Neuronal stem cell (in vitro differentiated cells): ENCODE measurements around the gene TRIAP1.
A peak's percentile ranks its signal among the peaks of the same experiment; 100 is the strongest.

Experiments
- DNase-seq: peaks from one replicate; pipeline ENCODE4 v3.0.0-alpha.2; 2013; ENCODE audit warnings: low spot score
- H2AFZ ChIP-seq: one replicate; pipeline ENCODE4 v1.6.1; 2013; ENCODE audit warnings: mild to moderate bottlenecking, low read length, inconsistent platforms
- H2AK5ac ChIP-seq: 2 replicates; pipeline ENCODE4 v1.6.1; 2013; ENCODE audit warnings: low read depth, mild to moderate bottlenecking, inconsistent platforms, low read length, moderate library complexity, mixed read lengths
- H2BK120ac ChIP-seq: 2 replicates; pipeline ENCODE4 v1.6.1; 2013; ENCODE audit warnings: low read depth, mild to moderate bottlenecking, inconsistent platforms, low read length, moderate library complexity, mixed read lengths
- H2BK12ac ChIP-seq: one replicate; pipeline ENCODE4 v1.6.1; 2013; ENCODE audit warnings: low read length, inconsistent platforms
- H2BK15ac ChIP-seq: 2 replicates; pipeline ENCODE4 v1.6.1; 2013; ENCODE audit warnings: mild to moderate bottlenecking, low read length, inconsistent platforms, mixed read lengths
- H2BK5ac ChIP-seq: one replicate; pipeline ENCODE4 v1.6.1; 2013; ENCODE audit warnings: inconsistent platforms, mild to moderate bottlenecking, low read length, moderate library complexity
- H3K14ac ChIP-seq: one replicate; pipeline ENCODE4 v1.6.1; 2013; ENCODE audit warnings: low read length, inconsistent platforms
- H3K18ac ChIP-seq: 2 replicates; pipeline ENCODE4 v1.6.1; 2013; ENCODE audit warnings: low read length, inconsistent platforms
- H3K23ac ChIP-seq: 2 replicates; pipeline ENCODE4 v1.6.1; 2013; ENCODE audit warnings: low read depth, mild to moderate bottlenecking, mixed read lengths, low read length, inconsistent platforms; ENCODE audit not compliant: poor library complexity
- H3K27ac ChIP-seq: replicated peaks from 3 replicates; pipeline ENCODE4 v1.5.1; 2013; ENCODE audit warnings: low read length, inconsistent platforms
- H3K27me3 ChIP-seq, 3 experiments: 2 replicates each; pipeline ENCODE4 v1.6.1; 2013; ENCODE audit warnings: low read length in 3 of 3, mild to moderate bottlenecking in 2 of 3, inconsistent platforms in 1 of 3, low read depth in 1 of 3, mixed read lengths in 1 of 3, moderate library complexity in 1 of 3; ENCODE audit not compliant: control insufficient read depth in 3 of 3, insufficient read depth in 3 of 3
- H3K36me3 ChIP-seq, 2 donors: replicated peaks in 1 of 2; 2 replicates each; pipeline ENCODE4 v1.6.1; 2013; ENCODE audit warnings: low read length in 2 of 2; ENCODE audit not compliant: control insufficient read depth in 2 of 2, insufficient read depth in 2 of 2
- H3K4ac ChIP-seq: 2 replicates; pipeline ENCODE4 v1.6.1; 2013; ENCODE audit warnings: inconsistent platforms, mild to moderate bottlenecking, low read length, moderate library complexity
- H3K4me1 ChIP-seq, 2 donors: 1 replicate in 1 of 2; 2 replicates in 1 of 2; pipeline ENCODE4 v1.6.1; 2013; ENCODE audit warnings: low read length in 2 of 2, low read depth in 1 of 2; ENCODE audit not compliant: control insufficient read depth in 2 of 2, insufficient read depth in 1 of 2
- H3K4me2 ChIP-seq: one replicate; pipeline ENCODE4 v1.6.1; 2013; ENCODE audit warnings: mild to moderate bottlenecking, low read length, inconsistent platforms; ENCODE audit not compliant: insufficient read depth, poor library complexity, severe bottlenecking
- H3K4me3 ChIP-seq, 2 donors: 2 replicates each; pipeline ENCODE4 v1.5.1; 2013; ENCODE audit warnings: low read length in 2 of 2, mild to moderate bottlenecking in 2 of 2, inconsistent platforms in 1 of 2, moderate library complexity in 1 of 2
- H3K79me1 ChIP-seq: one replicate; pipeline ENCODE4 v1.6.1; 2013; ENCODE audit warnings: low read depth, mild to moderate bottlenecking, inconsistent platforms, low read length, moderate library complexity
- H3K9ac ChIP-seq: one replicate; pipeline ENCODE4 v1.6.1; 2013; ENCODE audit warnings: mild to moderate bottlenecking, low read depth, low read length, inconsistent platforms; ENCODE audit not compliant: poor library complexity
- H3K9me3 ChIP-seq, 2 donors: replicated peaks in 1 of 2; 2 replicates each; pipeline versions ENCODE3 to v1.6.1; 2013; ENCODE audit warnings: low read length in 2 of 2, mild to moderate bottlenecking in 2 of 2, inconsistent platforms in 1 of 2, low read depth in 1 of 2, mixed read lengths in 1 of 2, moderate library complexity in 1 of 2; ENCODE audit not compliant: control insufficient read depth in 2 of 2, insufficient read depth in 1 of 2
- H4K8ac ChIP-seq: one replicate; pipeline ENCODE4 v1.6.1; 2013; ENCODE audit warnings: low read depth, mild to moderate bottlenecking, inconsistent platforms, low read length, moderate library complexity
- H4K91ac ChIP-seq: one replicate; pipeline ENCODE4 v1.6.1; 2013; ENCODE audit warnings: low read length, low read depth, mild to moderate bottlenecking, inconsistent platforms; ENCODE audit not compliant: poor library complexity
- WGBS, 2 donors: extraction: QIAGEN DNeasy Blood & Tissue Kit; methylation state at CpG; one replicate each; pipeline ENCODE4 v1.1.7; 2013; ENCODE audit warnings: missing lambda C conversion rate in 2 of 2, mixed read lengths in 1 of 2; ENCODE audit not compliant: insufficient read length in 2 of 2, insufficient replicate concordance in 1 of 2; ENCODE audit errors: extremely low coverage in 2 of 2; 5-methylcytosine and 5-hydroxymethylcytosine counted together

Gene TRIAP1

DNA sequence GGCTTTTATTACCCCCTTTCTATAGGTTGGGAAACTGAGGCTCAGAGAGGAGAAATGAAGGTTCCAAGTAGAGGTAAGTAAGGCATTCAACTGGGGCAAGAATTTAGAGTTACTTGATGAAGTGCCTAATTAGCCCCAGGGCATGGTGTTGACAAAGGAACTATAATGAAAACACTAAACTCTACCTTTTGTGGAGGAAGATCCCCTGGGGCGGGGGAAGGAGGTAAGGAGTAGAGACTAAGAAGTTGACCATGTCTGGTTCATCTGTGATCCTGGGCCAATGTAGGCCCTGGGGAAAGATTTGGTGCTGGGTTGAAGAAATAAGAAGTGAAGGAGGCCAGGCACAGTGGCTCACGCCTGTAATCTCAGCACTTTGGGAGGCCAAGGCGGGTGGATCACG, 24.5 kb downstream of the TRIAP1 start:
- Histone ChIP-seq H3K36me3 (no peaks in the 10 kb centered on the region), H3K14ac (no peak overlapping the region), H3K23ac (no peak overlapping the region), H4K8ac (no peak overlapping the region), H2BK5ac (no peak overlapping the region), H2BK120ac (no peak overlapping the region), H2BK15ac (no peak overlapping the region), H2AFZ (no peak overlapping the region), H3K9me3 (no peaks in the 10 kb centered on the region), H3K9ac (no peak overlapping the region), H4K91ac (no peak overlapping the region), H3K4me2 (no peak overlapping the region), H3K4me3 (no peak overlapping the region), H3K18ac (no peak overlapping the region), H3K27ac (no peak overlapping the region), H3K4me1 (peaks cover 2 to 3% of the 10 kb centered on the region in 2 donors), H3K4ac (no peak overlapping the region), H3K79me1 (no peaks in the 10 kb centered on the region), H2BK12ac (no peak overlapping the region), H3K27me3 (no peaks in the 10 kb centered on the region), H2AK5ac (no peak overlapping the region)
- no peak for DNase-seq
- WGBS, 2 donors = no CpG with 5 or more reads among the region's 4 CpGs

DNA sequence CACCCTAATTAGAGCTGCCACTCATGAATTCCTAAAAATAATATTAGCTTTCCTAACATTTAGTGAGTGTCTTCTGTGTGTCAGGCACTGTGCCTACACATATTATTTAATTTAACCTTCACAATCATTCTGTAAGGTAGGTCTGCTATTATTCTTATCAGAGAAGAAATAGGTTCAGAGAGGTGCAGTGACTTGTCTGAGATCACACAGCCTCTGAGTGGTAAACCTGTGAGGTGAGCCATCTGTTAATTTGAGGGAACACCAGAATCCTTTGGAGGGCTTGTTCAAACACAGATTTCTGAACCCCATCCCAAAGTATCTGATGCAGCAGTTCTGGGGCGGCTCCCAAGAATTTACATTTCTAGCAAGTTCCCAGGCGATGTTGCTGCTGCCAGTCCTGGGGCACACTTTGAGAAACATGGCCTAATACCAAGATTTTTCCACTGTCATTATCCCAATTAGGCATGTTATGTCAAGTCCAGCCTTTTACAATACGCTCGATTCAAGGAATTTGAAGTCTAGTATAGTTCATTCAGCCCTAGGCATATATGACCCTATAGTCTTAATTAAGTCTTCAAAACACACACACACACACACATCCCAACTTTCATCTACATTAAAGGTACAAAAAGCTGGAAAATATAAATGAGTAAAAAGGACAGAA, 28.1 kb downstream of the TRIAP1 start:
- WGBS, 2 donors = no CpG with 5 or more reads among the region's 4 CpGs
- no peak overlapping the region for H3K14ac ChIP-seq
- H3K27ac ChIP-seq = no peak overlapping the region

GRCh38 chr12:120416490-120417216, 29.5 kb downstream of the TRIAP1 start:
- no peak overlapping the region for H3K27ac ChIP-seq
- H3K79me1 ChIP-seq = no peaks in the 10 kb centered on the region
- H2BK12ac ChIP-seq = no peak overlapping the region
- H3K36me3 ChIP-seq = no peaks in the 10 kb centered on the region
- no peak overlapping the region for H2BK15ac ChIP-seq
- no peak overlapping the region for H3K4me2 ChIP-seq
- H2AFZ ChIP-seq = no peak overlapping the region
- H2BK5ac ChIP-seq = no peak overlapping the region
- no peak overlapping the region for H4K8ac ChIP-seq
- H3K18ac ChIP-seq = no peak overlapping the region
- H2BK120ac ChIP-seq = no peak overlapping the region
- H3K9me3 ChIP-seq = no peaks in the 10 kb centered on the region
- no peak overlapping the region for H3K14ac ChIP-seq
- H3K4me3 ChIP-seq = no peak overlapping the region
- H3K23ac ChIP-seq = no peak overlapping the region
- no peak for DNase-seq
- H3K27me3 ChIP-seq = no peaks in the 10 kb centered on the region
- H2AK5ac ChIP-seq = no peak overlapping the region
- peaks cover 9 to 10% of the 10 kb centered on the region in 2 donors for H3K4me1 ChIP-seq
- no peak overlapping the region for H4K91ac ChIP-seq
- no CpG with 5 or more reads among the region's 7 CpGs for WGBS, 2 donors
- H3K9ac ChIP-seq = no peak overlapping the region
- no peak overlapping the region for H3K4ac ChIP-seq

More for the DNA sequence above, 28.1 kb downstream of the TRIAP1 start:
- H3K27me3 ChIP-seq = no peaks in the 10 kb centered on the region
- no peak overlapping the region for H3K4ac ChIP-seq
- no peak overlapping the region for H2BK120ac ChIP-seq
- H4K91ac ChIP-seq = no peak overlapping the region
- no peaks in the 10 kb centered on the region for H3K9me3 ChIP-seq
- H3K36me3 ChIP-seq = no peaks in the 10 kb centered on the region
- H4K8ac ChIP-seq = no peak overlapping the region
- H3K4me1 ChIP-seq = peaks cover 10 to 11% of the 10 kb centered on the region in 2 donors
- H2BK12ac ChIP-seq = no peak overlapping the region
- H3K18ac ChIP-seq = no peak overlapping the region
- H3K23ac ChIP-seq = no peak overlapping the region
- H3K9ac ChIP-seq = no peak overlapping the region
- no peak overlapping the region for H2BK5ac ChIP-seq
- no peak overlapping the region for H3K4me2 ChIP-seq
- H2AK5ac ChIP-seq = no peak overlapping the region
- no peak overlapping the region for H3K4me3 ChIP-seq
- no peak overlapping the region for H2BK15ac ChIP-seq
- no peak overlapping the region for H2AFZ ChIP-seq
- DNase-seq = no peak
- H3K79me1 ChIP-seq = no peaks in the 10 kb centered on the region

GRCh38 chr12:120413901-120414695, 32.1 kb downstream of the TRIAP1 start:
- Histone ChIP-seq H2BK12ac (no peak overlapping the region), H2BK5ac (peak overlapping the region; percentile 88), H3K18ac (peak overlapping the region; percentile 95), H3K9me3 (no peaks in the 10 kb centered on the region), H3K4me1 (peaks cover 9 to 10% of the 10 kb centered on the region in 2 donors), H3K4me3 (peak overlapping the region in 1 of 2 donors; percentile 22), H2AFZ (peak overlapping the region; percentile 83), H3K9ac (no peak overlapping the region), H4K91ac (no peak overlapping the region), H3K4ac (no peak overlapping the region), H3K23ac (no peak overlapping the region), H2BK120ac (no peak overlapping the region), H3K4me2 (peak overlapping the region; percentile 31), H3K79me1 (no peaks in the 10 kb centered on the region), H3K36me3 (no peaks in the 10 kb centered on the region), H3K27me3 (no peaks in the 10 kb centered on the region), H3K14ac (no peak overlapping the region), H2AK5ac (no peak overlapping the region), H3K27ac (peak overlapping the region; percentile 93), H4K8ac (no peak overlapping the region), H2BK15ac (no peak overlapping the region)
- no CpG with 5 or more reads among the region's 13 CpGs for WGBS, 2 donors
- peak; percentile 85 for DNase-seq
